GM18498 (cell line): Measurements from ENCODE around the gene RRAS2.
"Not testable (repeated sequence)": the region's sequence is repeated elsewhere in the genome, so short reads cannot be mapped to it uniquely, and the experiment has no call there.

Experiments used
- ATAC-seq: cut with Tn5 transposase; IDR thresholded peaks from one replicate; pipeline ENCODE4 v1.9.1; 2021; ENCODE audit warnings: mild to moderate bottlenecking, moderate library complexity; ENCODE audit not compliant: unreplicated experiment

The RRAS2 gene

GRCh38 chr11:14372011-14372410 lies 13.0 kb upstream of the RRAS2 start:
- ATAC-seq, result no peak

GRCh38 chr11:14371249-14371648 lies 12.3 kb upstream of the RRAS2 start:
- ATAC-seq, result no peak

GRCh38 chr11:14370496-14370895 lies 11.5 kb upstream of the RRAS2 start:
- ATAC-seq, result no peak

- ATAC-seq, result no peak
These were observed 10.6 kb upstream of the RRAS2 start for GRCh38 chr11:14369598-14369997.

GRCh38 chr11:14366936-14367335 lies 8.0 kb upstream of the RRAS2 start:
- no peak for ATAC-seq

GRCh38 chr11:14364322-14364721 lies 5.3 kb upstream of the RRAS2 start:
- no peak for ATAC-seq

- ATAC-seq, result no peak
These were observed 3.6 kb upstream of the RRAS2 start for GRCh38 chr11:14362611-14363010.

- ATAC-seq, result no peak
These were observed 3.0 kb upstream of the RRAS2 start for GRCh38 chr11:14361951-14362350.

GRCh38 chr11:14360976-14361375 lies 2.0 kb upstream of the RRAS2 start:
- no peak for ATAC-seq

- ATAC-seq, result no peak
These were observed 583 bp upstream of the RRAS2 start for GRCh38 chr11:14359501-14360031.

- peak; percentile 48 for ATAC-seq
These were observed 878 bp downstream of the RRAS2 start for GRCh38 chr11:14357881-14358728.

GRCh38 chr11:14356342-14356741 lies 2.6 kb downstream of the RRAS2 start:
- ATAC-seq, result no peak

GRCh38 chr11:14354604-14355003 lies 4.4 kb downstream of the RRAS2 start:
- not testable (repeated sequence) for ATAC-seq

GRCh38 chr11:14350716-14351238 lies 8.2 kb downstream of the RRAS2 start:
- no peak for ATAC-seq

- ATAC-seq, result no peak
These were observed 8.8 kb downstream of the RRAS2 start for GRCh38 chr11:14350215-14350614.

- no peak for ATAC-seq
These were observed 11.0 kb downstream of the RRAS2 start for GRCh38 chr11:14347991-14348390.

- ATAC-seq, result no peak
These were observed 11.5 kb downstream of the RRAS2 start for GRCh38 chr11:14347494-14347893.

GRCh38 chr11:14346303-14346955 lies 12.6 kb downstream of the RRAS2 start:
- ATAC-seq, result no peak

GRCh38 chr11:14345668-14346067 lies 13.3 kb downstream of the RRAS2 start:
- no peak for ATAC-seq

- ATAC-seq, result not testable (repeated sequence)
These were observed 14.0 kb downstream of the RRAS2 start for GRCh38 chr11:14345016-14345415.

- ATAC-seq, result peak; percentile 75
These were observed 16.1 kb downstream of the RRAS2 start for GRCh38 chr11:14342906-14343305.

GRCh38 chr11:14341968-14342367 lies 17.0 kb downstream of the RRAS2 start:
- ATAC-seq, result no peak
